Fibroblast of lung (primary cell): ENCODE measurements around the gene PNPLA7.
A peak's percentile ranks its signal among the peaks of the same experiment; 100 is the strongest.

ENCODE experiments used
- EZH2 ChIP-seq: IDR thresholded peaks from 2 replicates; pipeline ENCODE4 v1.5.1; 2012; ENCODE audit warnings: low read length, control low read depth, mild to moderate bottlenecking; ENCODE audit errors: missing control alignments
- TF ChIP-seq, protein P1 (sequence below), 2 donors: IDR thresholded peaks in 1 of 2; conservative IDR thresholded peaks in 1 of 2; 1 replicate in 1 of 2; 2 replicates in 1 of 2; pipeline ENCODE4 v1.5.1; 2011 to 2012; ENCODE audit warnings: low read length in 2 of 2, control low read depth in 1 of 2, inconsistent platforms in 1 of 2, low read depth in 1 of 2, mild to moderate bottlenecking in 1 of 2

DNA sequence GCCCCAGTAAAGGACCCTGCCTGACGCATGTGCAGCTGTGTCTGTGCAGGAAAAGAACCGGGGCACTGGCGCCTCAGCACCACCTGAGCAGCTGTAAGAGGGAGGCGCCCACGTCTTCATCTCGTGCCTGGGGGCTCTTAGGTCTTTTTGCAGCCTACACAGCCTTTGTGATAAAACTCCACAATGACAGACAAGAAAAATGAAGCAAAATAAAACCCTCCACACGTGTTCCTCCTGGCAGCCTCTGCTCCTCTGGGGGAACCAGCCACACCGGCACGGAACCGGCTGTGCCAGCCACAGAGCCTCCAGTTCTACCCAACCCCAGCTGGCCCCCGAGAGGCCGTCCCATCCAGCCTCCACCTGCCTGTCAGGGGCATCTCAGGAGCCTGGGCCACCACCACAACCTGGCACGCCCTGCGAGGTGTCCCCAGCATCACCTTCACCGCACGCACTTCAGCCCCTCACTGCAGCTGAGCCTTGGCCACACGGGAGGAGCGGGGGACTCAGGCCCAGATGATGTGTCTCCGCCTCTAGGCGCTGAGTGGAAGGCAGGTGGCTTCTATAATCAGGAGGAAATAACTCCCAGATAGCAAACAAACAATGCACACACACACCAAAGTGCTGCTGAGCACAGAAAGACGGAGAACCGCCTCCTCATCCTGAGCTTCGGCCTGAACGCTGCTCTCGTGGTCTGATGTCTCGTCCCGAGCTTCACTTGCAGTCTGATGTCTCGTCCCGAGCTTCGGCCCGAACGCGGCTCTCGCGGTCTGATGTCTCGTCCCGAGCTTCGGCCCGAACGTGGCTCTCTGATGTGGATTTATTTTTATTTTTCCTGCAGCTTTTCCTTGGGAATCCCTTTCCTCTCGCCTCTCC lies 62.5 kb downstream of the PNPLA7 start:
- TF ChIP-seq, protein P1, sequence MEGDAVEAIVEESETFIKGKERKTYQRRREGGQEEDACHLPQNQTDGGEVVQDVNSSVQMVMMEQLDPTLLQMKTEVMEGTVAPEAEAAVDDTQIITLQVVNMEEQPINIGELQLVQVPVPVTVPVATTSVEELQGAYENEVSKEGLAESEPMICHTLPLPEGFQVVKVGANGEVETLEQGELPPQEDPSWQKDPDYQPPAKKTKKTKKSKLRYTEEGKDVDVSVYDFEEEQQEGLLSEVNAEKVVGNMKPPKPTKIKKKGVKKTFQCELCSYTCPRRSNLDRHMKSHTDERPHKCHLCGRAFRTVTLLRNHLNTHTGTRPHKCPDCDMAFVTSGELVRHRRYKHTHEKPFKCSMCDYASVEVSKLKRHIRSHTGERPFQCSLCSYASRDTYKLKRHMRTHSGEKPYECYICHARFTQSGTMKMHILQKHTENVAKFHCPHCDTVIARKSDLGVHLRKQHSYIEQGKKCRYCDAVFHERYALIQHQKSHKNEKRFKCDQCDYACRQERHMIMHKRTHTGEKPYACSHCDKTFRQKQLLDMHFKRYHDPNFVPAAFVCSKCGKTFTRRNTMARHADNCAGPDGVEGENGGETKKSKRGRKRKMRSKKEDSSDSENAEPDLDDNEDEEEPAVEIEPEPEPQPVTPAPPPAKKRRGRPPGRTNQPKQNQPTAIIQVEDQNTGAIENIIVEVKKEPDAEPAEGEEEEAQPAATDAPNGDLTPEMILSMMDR (conservative IDR thresholded peaks at IDR 0.05 in 1 of 2, IDR thresholded peaks at IDR 0.05 in 1 of 2; ENCODE audit: low read depth in 1 of 2, low read length in 2 of 2), result no peak
- TF ChIP-seq EZH2, result peak; percentile 18
